ENCODE measurements around the gene SEMA4C. TPM values are rescaled to one million over a fixed set of nuclear protein-coding genes. Genes with fewer than 3 reads are reported as not detected.

Gene SEMA4C
- total and polyA plus RNA-seq, 7 donors, result 4.1 to 10.8 (median 9.5) TPM

DNA sequence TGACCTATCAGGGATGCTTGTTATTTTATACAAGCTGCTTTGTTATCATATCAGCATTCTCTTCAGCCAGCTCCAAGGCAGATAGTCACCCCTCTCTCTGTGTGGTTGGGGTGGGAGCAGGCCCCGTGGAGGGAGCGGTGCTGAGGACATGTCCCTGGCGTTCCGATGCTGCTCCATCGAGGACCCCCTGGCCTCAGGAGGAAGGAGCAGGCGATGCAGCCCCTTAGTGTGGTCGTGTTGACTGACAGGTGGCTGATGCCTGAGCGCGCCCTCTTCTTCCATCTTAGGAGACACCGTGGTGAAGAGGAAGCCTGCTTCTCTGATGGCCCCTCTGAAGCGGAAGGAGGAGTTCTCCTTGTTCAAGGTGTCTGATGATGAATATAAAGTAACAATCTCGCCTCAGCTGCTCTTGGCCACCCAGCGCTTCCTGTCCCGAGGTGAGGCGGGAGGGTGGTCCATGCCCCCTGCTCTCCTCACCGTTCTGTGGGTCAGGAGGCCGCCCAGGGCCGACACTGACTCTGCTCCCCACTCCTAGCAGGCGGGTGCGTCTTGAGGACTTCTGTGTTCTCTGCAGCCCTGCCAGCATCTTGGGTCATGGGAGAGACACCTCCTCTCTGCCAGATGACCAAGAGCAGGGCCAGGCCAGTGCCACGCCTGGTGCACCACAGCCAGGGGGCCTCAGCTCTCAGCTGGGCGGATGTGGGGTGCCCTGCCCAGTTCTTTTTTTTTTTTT, 43.2 kb downstream of the SEMA4C start:
- peak in 1 of 2 donors; percentile 62 for DNase-seq
- H3K4me3 ChIP-seq, result no peak overlapping the region
- TF ChIP-seq, protein P1, sequence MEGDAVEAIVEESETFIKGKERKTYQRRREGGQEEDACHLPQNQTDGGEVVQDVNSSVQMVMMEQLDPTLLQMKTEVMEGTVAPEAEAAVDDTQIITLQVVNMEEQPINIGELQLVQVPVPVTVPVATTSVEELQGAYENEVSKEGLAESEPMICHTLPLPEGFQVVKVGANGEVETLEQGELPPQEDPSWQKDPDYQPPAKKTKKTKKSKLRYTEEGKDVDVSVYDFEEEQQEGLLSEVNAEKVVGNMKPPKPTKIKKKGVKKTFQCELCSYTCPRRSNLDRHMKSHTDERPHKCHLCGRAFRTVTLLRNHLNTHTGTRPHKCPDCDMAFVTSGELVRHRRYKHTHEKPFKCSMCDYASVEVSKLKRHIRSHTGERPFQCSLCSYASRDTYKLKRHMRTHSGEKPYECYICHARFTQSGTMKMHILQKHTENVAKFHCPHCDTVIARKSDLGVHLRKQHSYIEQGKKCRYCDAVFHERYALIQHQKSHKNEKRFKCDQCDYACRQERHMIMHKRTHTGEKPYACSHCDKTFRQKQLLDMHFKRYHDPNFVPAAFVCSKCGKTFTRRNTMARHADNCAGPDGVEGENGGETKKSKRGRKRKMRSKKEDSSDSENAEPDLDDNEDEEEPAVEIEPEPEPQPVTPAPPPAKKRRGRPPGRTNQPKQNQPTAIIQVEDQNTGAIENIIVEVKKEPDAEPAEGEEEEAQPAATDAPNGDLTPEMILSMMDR (IDR thresholded peaks at IDR 0.05), result no peak
- ATAC-seq, result peak in 2 of 4 donors; percentile 6 to 9
- peaks cover 10% of the 10 kb centered on the region for H3K4me1 ChIP-seq
- H3K27me3 ChIP-seq (ENCODE audit: insufficient read depth in 3 of 3, low read length in 2 of 3), result no peaks in the 10 kb centered on the region
- peaks cover 6 to 83% of the 10 kb centered on the region in 2 donors for H3K36me3 ChIP-seq (ENCODE audit: insufficient read depth in 1 of 2, low read depth in 1 of 2)
- no peaks in the 10 kb centered on the region for H3K9me3 ChIP-seq
- no peak overlapping the region for H3K27ac ChIP-seq
- intact Hi-C loops (cut with DNase I), result no loop called here
- 84 to 87% (median 85%) methylated on average over 22 of the region's 22 CpGs for WGBS, 3 donors

DNA sequence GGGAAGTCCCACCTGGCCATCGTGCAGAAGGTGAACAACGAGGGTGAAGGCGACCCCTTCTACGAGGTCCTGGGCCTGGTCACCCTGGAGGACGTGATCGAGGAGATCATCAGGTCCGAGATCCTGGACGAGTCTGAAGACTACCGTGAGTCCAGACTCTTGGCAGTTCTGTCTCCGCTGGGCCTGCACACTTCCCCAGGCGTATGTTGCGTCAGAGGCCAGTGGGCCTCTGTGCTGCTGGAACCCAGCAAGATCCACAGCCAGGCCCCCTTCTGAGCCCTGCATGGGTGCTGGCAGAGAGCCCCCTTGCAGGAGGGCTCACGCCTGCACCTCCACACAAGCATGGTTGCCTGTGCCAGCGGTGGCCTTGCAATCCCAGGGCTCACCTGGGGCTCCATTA, 44.8 kb downstream of the SEMA4C start:
- Histone ChIP-seq H3K36me3 (ENCODE audit: insufficient read depth in 1 of 2, low read depth in 1 of 2) (peaks cover 6 to 68% of the 10 kb centered on the region in 2 donors), H3K27ac (no peak overlapping the region), H3K4me1 (peaks cover 23% of the 10 kb centered on the region), H3K27me3 (ENCODE audit: insufficient read depth in 3 of 3, low read length in 2 of 3) (no peaks in the 10 kb centered on the region), H3K9me3 (no peaks in the 10 kb centered on the region), H3K4me3 (no peak overlapping the region)
- TF ChIP-seq, protein P1 (IDR thresholded peaks at IDR 0.05), result no peak
- intact Hi-C loops (cut with DNase I), result no loop called here
- ATAC-seq (no peak), DNase-seq (peak in 1 of 2 donors; percentile 42)
- 86 to 93% (median 86%) methylated on average over 14 of the region's 14 CpGs for WGBS, 3 donors

DNA sequence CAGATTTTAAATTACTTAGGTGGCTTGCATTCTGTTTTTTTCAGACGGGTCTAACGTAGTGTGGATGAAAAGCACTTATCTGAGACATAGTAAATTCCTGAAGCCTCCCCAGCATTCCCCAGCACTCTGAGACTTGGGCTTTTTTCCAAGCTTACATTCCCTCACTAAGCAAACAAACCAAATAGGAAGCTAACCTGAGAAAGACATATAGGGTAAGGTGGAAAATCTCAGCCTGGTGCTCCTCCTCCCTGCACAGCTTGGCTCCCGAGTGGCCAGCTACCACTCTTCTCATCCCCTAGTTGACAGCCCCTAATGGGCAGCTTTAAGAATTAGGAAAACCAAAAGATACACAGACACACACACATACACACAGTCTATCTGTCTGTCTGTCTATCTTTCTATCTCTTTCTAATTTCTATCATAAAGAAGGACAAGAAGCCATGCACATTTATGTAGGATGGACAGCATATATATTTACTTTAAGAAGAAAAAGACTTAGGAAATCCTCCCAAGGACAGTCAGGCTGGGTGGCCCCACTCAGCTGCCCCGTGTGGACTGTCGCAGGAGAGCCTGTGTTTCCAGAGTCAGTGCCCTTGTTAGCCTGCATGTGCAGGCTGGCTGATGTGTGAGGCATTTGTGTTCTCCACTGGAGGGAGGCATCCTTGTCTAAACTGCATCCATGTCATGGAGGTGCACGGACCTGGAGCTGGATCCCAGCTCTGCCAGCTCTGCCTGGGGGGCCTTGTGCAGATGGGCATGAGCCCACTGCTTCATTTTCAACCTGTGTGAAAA, 45.6 kb downstream of the SEMA4C start:
- Histone ChIP-seq H3K36me3 (ENCODE audit: insufficient read depth in 1 of 2, low read depth in 1 of 2) (peaks cover 6 to 66% of the 10 kb centered on the region in 2 donors), H3K4me3 (no peak overlapping the region), H3K9me3 (no peaks in the 10 kb centered on the region), H3K27ac (no peak overlapping the region), H3K27me3 (ENCODE audit: insufficient read depth in 3 of 3, low read length in 2 of 3) (no peaks in the 10 kb centered on the region), H3K4me1 (peaks cover 31% of the 10 kb centered on the region)
- ATAC-seq (no peak), DNase-seq (peak in 1 of 2 donors; percentile 36)
- 58 to 75% (median 61%) methylated on average over 6 of the region's 6 CpGs for WGBS, 3 donors
- intact Hi-C loops (cut with DNase I), result no loop called here
- TF ChIP-seq, protein P1 (IDR thresholded peaks at IDR 0.05), result no peak

DNA sequence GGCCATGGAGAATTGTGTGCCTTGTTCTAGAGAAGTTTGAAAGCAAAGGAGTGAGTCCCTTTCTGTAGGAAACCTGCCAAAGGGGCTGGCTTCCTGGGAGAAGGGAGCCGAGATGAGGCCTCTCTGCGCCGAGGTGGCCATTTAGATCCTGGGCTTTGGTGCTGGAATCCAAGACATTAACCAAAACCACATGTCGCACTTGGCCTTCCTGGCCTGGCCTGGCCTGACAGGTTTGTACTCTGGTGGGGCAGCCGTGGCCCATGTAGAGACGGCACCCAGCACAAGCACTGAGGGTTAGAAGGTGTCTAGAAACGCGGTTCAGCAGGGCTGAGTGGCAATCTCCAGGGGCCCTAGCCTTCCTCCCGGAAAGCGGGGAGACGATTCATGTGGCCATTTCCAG, 46.7 kb downstream of the SEMA4C start:
- no peak for ATAC-seq
- peaks cover 41% of the 10 kb centered on the region for H3K4me1 ChIP-seq

More for the DNA sequence above, 46.7 kb downstream of the SEMA4C start:
- DNase-seq, result peak in 1 of 2 donors; percentile 54
- 74 to 86% (median 78%) methylated on average over 11 of the region's 11 CpGs for WGBS, 3 donors
- Histone ChIP-seq H3K36me3 (ENCODE audit: insufficient read depth in 1 of 2, low read depth in 1 of 2) (peaks cover 2 to 62% of the 10 kb centered on the region in 2 donors), H3K4me3 (no peak overlapping the region), H3K27ac (peak overlapping the region; percentile 19), H3K9me3 (no peaks in the 10 kb centered on the region), H3K27me3 (ENCODE audit: insufficient read depth in 3 of 3, low read length in 2 of 3) (no peaks in the 10 kb centered on the region)
- TF ChIP-seq, protein P1 (IDR thresholded peaks at IDR 0.05), result no peak
- intact Hi-C loops (cut with DNase I), result no loop called here

All from psoas muscle (tissue), 8 donors.